Fibroblast of gingiva (primary cell): ENCODE data around the gene ADSS2.
"Not testable (repeated sequence)": the region's sequence is repeated elsewhere in the genome, so short reads cannot be mapped to it uniquely, and the experiment has no call there.

Experiments used
- DNase-seq: peaks from one replicate; pipeline ENCODE4 v3.0.0-alpha.2; 2011; ENCODE audit warnings: low read depth

ADSS2 gene

GRCh38 chr1:244365262-244365661 is 86.4 kb downstream of the ADSS2 start:
- not testable (repeated sequence) for DNase-seq

GRCh38 chr1:244362476-244362875 is 89.2 kb downstream of the ADSS2 start:
- DNase-seq: no peak

GRCh38 chr1:244361764-244362473 is 89.8 kb downstream of the ADSS2 start:
- DNase-seq: peak; percentile 74
